Activated effector memory CD4-positive, alpha-beta T cell treated with Interleukin-2 at 50 U/mL for 16 hours (primary cell): ENCODE data around the gene PTPRN2.

Source experiments
- DNase-seq: peaks from one replicate; pipeline ENCODE4 v3.0.0-alpha.2; 2020

The PTPRN2 gene

GRCh38 chr7:158602905-158603772 lies 15.5 kb upstream of the PTPRN2 start:
- DNase-seq, result no peak

DNA sequence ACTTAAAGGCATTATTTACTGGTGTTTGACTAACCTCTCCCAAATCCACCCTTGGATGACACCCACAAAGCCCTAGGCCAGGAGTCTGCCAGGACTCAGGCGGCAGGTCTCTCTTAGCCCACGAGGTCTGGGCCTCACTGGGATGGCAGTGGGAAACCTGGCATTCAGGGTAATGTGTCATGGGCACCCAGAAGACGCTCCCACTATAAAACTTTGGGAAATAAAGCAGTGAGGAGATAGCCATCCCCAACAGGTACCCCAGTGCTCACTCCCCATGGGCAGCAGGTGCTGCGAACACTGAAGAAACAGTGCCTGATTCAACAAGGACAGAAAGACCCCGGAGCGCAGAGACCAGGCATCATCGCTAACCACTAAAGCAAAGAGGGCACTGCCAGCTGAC lies 14.4 kb upstream of the PTPRN2 start:
- no peak for DNase-seq

DNA sequence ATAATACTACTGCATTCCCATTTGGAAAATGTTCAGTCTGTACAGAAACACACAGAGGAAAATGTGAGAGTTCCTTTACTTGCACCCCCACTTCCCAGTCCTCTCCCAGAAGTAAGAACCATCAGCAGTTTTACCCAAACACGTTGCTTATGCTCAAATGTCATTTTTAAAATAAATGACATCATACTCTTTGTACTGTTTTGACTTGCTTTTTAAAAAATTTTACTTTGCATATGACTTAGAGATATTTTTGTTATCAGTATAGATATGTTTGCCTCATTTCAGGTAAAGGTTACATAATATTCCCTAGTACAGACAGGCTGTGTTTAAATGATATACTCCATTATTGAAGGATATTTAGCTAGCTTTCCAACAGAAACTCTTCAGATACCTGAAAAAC lies 13.5 kb upstream of the PTPRN2 start:
- no peak for DNase-seq

- DNase-seq, result no peak
These were observed 9.1 kb upstream of the PTPRN2 start for GRCh38 chr7:158596745-158597144.

- no peak for DNase-seq
These were observed 8.7 kb upstream of the PTPRN2 start for GRCh38 chr7:158596309-158596708.

DNA sequence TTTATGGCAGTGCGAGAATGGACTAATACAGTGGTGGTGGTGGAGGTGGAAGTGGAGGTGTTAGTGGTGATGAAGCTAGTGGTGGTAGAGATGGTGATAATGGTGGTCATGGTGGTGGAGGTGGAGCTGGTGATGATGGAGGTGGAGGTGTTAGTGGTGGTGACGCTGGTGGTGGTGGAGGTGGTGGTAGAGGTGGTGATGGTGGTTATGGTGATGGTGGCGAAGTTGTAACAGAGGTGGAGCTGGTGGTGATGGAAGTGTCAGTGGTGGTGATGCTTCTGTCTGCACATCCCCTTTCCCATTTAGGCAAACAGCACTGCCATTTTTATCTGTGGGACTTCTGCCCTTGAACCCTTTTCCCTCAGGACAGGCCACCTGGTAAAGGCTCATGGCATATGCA lies 7.4 kb upstream of the PTPRN2 start:
- no peak for DNase-seq

GRCh38 chr7:158592541-158592940 lies 4.9 kb upstream of the PTPRN2 start:
- no peak for DNase-seq

GRCh38 chr7:158591944-158592343 lies 4.3 kb upstream of the PTPRN2 start:
- no peak for DNase-seq

DNA sequence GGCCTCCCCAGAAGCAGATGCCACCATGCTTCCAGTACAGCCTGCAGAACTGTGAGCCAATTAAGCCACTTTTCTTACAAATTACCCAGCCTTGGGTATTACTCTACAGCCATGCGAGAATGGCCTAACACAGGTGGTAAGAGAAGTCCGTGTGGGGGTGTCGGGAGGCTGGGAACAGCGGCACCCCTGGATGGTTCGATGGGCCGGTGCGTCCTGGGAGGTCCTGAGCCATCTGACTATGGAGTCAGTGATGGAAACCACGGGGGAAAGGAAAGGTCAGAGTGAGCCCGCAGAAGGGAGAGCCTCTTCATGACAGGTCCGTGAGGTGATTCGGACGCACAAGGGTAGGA lies 2.5 kb upstream of the PTPRN2 start:
- no peak for DNase-seq

GRCh38 chr7:158589653-158590052 lies 2.0 kb upstream of the PTPRN2 start:
- no peak for DNase-seq

- DNase-seq, result no peak
These were observed 1.3 kb upstream of the PTPRN2 start for GRCh38 chr7:158588878-158589442.

GRCh38 chr7:158588085-158588877 lies 658 bp upstream of the PTPRN2 start:
- DNase-seq, result no peak

DNA sequence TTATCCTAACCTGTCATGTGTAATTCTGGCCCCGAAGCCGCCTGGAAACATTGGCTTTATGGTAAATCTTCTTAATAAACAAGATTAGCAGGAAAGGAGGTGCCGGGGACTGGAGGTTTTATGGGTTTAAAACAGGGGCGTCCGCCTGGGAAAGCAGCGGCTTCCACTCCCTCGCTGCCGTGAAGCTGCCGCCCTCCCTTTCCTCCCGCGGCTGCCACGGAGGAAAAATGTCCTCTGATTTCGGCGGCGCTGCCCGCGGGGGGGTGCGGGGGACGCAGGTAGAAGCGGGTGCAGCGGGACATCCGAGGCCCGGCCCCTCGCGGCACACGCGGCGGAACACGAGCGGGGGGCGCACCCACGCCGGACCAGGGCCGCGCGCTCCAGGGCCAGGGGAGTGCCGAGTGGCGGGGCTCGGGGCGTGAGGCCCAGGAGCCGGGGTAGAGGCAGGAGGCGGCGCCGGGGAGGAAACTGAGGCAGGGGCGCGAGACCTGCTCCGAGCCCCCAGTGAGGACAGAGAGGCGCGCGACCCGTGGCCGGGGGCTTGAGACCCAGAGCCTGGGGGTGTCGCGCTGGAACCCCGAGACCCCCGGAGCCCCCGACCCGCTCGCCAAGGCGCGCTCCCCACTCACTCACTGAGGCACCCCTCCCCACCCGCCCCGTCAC lies 993 bp downstream of the PTPRN2 start:
- DNase-seq, result no peak

- DNase-seq, result no peak
These were observed 1.7 kb downstream of the PTPRN2 start for GRCh38 chr7:158585721-158586498.

DNA sequence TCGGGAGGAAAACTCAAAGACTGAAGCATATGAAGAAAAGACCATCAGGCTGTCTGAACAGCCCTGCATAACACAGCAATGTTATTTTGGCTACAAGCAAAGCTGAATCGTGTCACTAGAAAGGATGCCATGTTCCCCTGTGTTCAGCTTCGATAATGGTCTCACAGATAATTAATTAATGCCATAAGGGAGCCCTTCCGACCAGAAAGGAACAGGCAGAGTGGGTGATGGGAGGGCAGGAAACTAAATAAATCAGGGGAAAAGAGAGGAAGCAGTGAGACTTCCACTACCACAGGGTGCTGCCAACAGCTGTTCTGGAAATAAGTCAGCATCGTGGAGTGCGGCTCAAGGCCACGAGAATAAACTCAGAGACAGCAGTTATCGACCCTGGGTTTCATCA lies 3.2 kb downstream of the PTPRN2 start:
- no peak for DNase-seq

GRCh38 chr7:158583810-158584209 lies 3.8 kb downstream of the PTPRN2 start:
- no peak for DNase-seq

DNA sequence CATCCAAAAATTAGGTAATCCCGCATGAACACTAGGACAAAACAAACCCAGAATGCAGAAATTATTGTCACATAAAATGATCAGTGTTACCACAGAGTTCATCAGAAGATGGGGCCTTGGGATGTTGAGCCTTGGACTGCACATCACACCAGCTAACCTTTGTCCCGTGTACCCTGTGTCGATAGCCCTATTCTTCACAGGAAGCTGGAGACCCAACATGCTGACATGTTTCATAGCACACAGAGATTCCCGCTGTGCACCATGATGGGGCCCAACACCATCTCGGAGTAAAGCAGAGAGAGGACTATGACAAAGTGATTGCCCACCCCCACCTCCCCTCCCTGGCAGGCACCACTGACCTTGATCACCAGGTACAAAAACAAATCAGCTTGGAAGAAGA lies 4.5 kb downstream of the PTPRN2 start:
- no peak for DNase-seq

DNA sequence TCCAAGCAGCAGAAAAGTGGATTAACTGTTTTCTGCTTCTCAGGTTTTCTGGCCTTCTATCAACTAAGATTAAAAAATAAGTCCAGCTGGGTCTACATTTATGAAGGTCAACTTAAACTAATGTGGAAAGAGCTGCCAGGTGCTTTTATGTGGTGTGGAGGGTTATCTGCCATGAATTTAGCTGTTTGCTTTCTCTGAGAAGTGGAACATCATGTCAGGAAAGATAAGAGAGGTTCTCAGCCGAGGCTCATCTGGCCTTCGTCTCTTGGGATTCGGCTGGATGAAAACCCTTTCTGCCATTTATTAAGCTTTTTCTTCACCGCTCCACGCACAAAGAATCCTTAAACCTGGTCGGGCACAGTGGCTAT lies 5.5 kb downstream of the PTPRN2 start:
- no peak for DNase-seq

DNA sequence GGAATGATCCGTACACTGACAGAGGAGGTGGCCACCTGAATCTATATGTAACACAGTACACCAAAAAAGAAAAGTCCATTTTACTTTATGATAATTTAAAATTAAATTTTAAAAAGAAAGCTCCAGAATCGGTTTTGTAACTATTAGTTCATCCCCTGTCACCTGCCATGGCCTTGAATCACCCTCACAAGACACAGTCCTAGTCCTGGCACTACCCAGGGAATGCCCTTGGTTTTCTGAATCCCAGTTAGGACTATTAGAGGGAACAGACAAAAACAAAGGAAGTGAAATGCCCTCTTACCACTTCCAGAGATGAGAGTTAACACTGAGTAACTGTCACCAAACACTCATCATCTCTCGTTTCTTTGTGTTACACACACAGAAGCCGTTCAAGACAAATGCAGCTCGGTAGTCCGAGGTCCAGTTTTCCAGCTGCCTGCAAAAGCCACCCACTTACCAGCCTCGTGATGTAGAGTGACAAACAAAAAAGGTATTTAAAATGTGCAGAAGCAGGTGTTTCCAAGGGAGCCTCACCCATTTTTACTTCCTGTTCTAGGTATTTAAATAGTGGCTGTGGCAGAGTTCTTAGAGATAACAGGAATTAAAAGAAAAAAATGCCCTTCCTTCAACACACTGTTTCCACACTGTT lies 6.1 kb downstream of the PTPRN2 start:
- DNase-seq, result no peak

- DNase-seq, result no peak
These were observed 7.7 kb downstream of the PTPRN2 start for GRCh38 chr7:158579662-158580646.
